Stromal cell of bone marrow (primary cell): Measurements from ENCODE around the gene RPL22L1.
"Not testable (repeated sequence)": the region's sequence is repeated elsewhere in the genome, so short reads cannot be mapped to it uniquely, and the experiment has no call there.

Experiments
- DNase-seq: peaks from one replicate; pipeline ENCODE4 v3.0.0-alpha.2; 2012; ENCODE audit warnings: low read depth

Gene RPL22L1

DNA sequence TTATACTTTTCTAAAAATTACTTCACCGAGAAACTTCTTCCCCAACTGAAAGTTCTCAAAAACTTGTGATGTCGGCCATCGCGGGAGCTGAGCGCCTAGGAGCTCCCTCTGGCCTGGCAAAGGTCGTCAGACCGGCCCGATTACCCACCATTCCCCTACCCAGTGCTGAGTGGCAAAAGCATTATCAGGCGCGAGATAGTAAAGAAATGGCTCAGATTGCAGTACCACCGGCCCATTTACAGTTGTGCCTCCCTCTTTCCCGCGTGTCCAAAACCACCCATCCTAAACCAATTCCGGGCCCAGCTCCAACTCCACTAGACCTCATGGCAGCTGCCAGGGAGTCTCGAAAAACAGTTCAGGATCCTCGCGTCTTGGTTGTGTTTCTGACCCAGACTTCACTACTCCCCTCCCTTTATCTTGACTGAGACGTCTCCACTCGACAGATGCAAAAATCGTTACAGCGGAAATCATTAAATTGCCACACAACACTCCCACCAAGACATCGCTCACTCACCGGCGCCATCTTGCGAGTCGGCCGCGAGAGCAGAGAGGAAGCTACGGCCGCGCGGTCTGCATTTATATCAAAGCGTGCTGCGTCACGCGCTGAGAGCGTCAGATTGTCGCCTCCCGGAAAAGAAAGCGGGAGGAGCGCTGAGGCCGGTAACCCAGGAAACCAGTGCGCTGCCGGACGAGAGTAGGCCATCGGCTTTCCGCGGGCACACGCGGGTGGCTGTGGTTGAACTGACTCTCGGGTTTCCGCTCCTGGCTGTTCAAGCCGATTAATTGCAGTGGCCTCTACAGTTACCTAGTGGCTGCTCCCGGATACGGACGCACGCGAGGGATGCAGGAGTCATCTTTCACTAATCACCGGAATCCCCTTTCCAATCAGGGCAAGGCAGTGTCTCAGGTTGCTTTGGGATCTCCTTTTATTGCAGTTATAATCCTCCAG is at the start of gene RPL22L1:
Gene RPL22L1, minus strand, starts transcription at position 551 of the 949 bp plus-strand sequence. Its CDS starts 28 bp downstream, at position 523.
- peak; percentile 93 for DNase-seq

DNA sequence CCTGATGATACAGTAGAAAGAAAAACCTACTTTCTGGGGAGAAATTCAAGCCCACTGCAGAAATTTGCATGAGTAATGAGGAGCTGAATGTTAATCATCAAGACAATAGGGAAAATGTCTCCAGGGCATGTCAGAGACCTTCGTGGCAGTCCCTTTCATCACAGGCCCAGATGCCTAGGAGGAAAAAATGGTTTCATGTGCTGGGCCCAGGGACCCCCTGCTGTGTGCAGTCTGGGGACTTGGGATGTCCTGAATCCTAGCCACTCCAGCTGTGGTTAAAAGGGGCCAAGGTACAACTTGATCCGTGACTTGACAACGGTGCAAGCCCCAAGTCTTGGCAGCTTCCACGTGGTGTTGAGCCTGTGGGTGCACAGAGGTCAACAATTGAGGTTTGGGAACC is 48.7 kb upstream of the RPL22L1 start:
- no peak for DNase-seq

DNA sequence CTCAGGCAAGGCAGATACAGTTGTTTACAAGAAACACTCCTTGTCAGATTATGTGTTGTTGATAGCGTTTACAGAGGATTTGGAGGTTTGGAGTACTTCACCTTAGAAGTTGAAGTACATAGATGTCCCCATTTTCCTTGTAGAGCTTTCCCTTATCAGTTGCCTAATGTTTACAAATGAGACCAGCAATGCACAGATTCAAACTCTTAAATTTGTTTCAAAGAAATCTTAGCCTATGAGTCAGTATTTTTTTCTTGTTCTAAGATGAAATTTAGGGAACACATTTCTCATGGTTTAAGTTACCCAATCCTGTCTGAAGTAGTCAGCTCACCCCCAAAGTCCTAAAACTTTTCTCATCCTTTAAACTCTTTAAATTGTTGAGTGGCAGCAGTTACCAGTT is 44.7 kb upstream of the RPL22L1 start:
- DNase-seq: no peak

DNA sequence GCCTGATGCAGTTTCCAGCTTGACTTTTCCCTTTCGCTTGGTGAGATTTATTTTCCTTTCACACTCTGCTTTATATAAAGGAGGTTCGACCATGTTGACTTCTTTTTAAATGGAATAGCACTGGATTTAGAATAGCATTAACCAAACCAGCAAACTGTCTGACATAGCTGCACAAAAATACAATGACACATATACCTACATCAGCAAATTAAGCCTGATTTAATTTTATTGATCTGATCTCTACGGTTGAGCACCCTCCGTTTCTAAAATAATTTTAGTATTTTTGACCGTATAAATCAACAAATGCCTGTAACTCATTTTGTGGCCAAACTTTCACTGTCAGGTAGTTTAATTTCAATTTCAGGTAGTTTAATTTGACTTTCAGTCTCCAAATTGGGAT is 44.2 kb upstream of the RPL22L1 start:
- DNase-seq: no peak

GRCh38 chr3:170911051-170911450 is 41.1 kb upstream of the RPL22L1 start:
- DNase-seq: no peak

DNA sequence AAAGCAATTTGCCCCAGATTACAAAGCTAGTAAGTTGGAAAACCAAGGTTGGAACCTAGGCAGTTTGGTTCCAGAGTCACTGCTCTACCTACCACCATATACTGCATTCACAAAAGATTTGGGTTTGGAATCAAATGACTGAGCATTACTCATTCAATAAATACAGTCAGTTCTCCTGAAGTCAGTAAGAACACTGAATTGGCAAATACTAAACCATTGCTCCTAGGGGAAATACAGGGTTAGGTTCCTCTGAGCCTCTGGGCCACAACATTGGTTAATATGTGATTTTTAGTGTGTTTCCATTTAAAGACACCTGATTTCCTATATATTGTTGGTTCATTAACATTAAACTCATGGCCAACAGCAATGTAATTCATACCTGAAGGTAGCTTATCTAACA is 40.5 kb upstream of the RPL22L1 start:
- DNase-seq: no peak

- no peak for DNase-seq
Measured at GRCh38 chr3:170909129-170909903, 39.3 kb upstream of the RPL22L1 start.

GRCh38 chr3:170908235-170909116 is 38.5 kb upstream of the RPL22L1 start, which contains the start of gene EIF5A2:
TSS of gene EIF5A2 (minus strand) at chr3:170908637. CDS start at chr3:170907806, 831 bp downstream.
- DNase-seq: peak; percentile 91

DNA sequence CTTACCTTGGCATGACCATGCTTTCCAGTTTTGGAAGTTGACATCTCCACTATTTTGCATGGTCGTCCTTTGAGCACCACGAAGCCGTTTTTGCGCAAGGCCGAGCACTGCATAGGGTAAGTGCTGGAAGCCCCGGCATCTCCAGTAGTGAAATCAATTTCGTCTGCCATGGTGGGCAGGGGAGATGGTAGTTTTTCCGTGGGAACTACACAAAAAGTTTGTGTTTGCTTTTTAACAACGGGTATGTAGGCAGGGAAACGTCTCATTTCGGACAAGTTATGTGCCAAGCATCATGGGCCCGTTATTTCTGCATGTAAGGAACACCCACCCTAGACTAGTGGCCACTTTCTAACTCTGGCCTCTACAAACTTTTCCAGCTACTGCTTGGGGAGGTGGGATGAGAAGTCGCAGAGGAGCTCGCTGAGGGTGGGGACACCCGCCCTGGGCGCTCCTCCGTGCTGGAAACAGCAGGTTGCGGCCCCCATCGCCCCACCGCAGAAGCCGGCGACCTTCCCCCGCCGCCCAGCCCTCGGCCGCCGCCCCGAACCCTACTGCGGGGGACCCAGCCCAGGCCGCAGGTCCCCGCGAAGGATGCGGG is 37.7 kb upstream of the RPL22L1 start:
- no peak for DNase-seq

- DNase-seq: no peak
Measured at GRCh38 chr3:170905862-170906261, 35.9 kb upstream of the RPL22L1 start.

- no peak for DNase-seq
Measured at GRCh38 chr3:170903123-170903522, 33.1 kb upstream of the RPL22L1 start.

DNA sequence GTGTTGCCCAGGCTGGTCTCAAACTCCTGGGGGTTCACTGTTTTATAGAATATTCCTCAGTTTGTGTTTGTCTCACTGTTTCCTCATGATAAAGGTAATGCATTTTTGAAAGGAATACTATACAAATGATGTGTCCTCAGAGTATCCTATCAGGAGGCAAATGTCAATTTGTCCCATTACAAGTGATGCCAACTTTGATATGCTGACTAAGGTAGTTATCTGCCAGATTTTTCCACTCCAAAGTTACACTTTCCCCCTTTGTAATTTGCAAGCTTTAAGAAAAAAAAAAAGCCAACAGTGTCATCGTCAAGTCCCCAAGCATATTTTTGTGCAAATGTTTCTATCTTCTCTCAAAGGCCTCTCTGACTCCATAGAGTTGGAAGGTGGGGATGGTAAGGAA is 29.5 kb upstream of the RPL22L1 start:
- DNase-seq: no peak

- no peak for DNase-seq
Measured at GRCh38 chr3:170897978-170898377, 28.0 kb upstream of the RPL22L1 start.

DNA sequence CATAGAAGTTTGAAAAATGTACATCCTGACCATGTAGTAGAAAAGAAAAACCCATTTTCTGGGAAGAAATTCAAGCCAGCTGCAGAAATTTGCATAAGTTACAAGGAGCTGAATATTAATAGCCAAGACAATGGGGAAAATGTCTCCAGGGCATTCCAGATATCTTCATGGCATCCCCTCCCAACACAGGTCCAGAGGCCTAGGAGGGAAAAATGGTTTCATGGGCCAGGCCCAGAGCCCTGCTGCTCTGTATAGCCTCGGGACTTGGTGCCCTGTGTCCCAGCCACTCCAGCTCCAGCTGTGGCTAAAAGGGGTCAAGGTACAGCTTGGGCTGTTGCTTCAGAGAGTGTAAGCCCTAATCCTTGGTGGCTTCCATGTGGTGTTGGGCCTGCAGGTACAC is 27.2 kb upstream of the RPL22L1 start:
- DNase-seq: not testable (repeated sequence)

GRCh38 chr3:170896781-170897180 is 26.8 kb upstream of the RPL22L1 start:
- no peak for DNase-seq

DNA sequence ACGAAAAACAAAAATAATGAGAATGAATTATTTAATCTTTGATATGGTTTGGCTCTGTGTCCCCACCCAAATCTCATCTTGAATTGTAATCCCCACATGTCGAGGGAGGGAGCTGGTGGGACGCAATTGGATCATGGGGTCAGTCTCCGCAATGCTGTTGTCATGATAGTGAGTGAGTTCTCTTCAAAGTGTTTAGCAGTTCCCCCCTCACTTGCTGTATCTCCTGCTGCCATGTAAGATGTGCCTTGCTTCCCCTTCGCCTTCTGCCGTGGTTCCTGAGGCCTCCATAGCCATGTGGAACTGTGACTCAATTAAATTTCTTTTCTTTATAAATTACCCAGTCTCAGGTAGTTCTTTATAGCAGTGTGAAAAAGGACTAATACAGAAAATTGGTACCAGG is 26.3 kb upstream of the RPL22L1 start:
- DNase-seq: not testable (repeated sequence)

GRCh38 chr3:170893895-170894294 is 23.9 kb upstream of the RPL22L1 start:
- DNase-seq: no peak

DNA sequence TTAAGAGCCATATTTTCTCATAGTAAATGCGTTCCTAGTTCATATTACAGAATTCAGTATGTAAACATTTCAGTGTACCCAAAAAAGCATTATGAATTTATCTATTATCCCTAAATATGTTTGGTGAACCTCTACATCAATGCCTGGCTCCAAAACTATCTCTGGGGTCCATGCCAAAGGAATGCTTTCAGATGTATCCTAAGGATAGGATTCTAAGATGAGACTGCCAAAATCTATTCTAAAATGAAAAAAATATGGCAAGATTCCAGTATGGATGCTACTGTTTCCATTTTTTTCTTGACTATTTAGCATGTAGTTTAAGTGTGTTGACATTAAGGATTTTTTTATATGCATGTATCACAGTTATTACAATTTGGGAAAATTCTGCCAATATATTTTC is 19.6 kb upstream of the RPL22L1 start:
- no peak for DNase-seq

- no peak for DNase-seq
Measured at GRCh38 chr3:170889132-170889531, 19.1 kb upstream of the RPL22L1 start.

DNA sequence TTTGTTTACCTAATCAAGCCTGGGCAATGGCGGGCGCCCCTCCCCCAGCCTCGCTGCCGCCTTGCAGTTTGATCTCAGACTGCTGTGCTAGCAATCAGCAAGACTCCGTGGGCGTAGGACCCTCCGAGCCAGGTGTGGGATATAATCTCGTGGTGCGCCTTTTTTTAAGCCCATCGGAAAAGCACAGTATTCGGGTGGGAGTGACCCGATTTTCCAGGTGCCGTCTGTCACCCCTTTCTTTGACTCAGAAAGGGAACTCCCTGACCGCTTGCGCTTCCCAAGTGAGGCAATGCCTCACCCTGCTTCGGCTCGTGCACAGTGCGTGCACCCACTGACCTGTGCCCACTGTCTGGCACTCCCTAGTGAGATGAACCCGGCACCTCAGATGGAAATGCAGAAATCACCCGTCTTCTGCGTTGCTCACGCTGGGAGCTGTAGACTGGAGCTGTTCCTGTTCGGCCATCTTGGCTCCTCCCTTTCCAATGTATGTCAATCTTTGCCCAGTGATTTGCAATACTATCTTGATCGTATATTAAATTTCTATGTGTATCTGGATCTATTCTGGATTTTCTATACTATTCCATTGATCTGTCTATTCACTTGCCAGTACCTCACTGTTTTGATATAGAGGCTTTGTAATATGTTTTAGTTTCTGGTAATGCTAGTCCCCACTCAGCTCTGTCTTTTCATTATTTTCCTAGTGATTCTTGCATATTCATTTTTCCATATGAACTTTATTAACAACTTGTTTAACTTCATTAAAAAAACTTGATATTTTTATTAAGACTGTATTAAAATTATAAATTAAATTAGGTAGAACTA is 14.3 kb upstream of the RPL22L1 start:
- DNase-seq: not testable (repeated sequence)

GRCh38 chr3:170878688-170879087 is 8.7 kb upstream of the RPL22L1 start:
- not testable (repeated sequence) for DNase-seq
